HS-5 (cell line): ENCODE results near the gene TTC21A.

Experiments
- DNase-seq: peaks from one replicate; pipeline ENCODE4 v3.0.0-alpha.2; 2012; ENCODE audit warnings: low read depth

Gene TTC21A

GRCh38 chr3:39099738-39100499 is 7.6 kb upstream of the TTC21A start:
- no peak for DNase-seq

GRCh38 chr3:39100500-39100886 is 7.0 kb upstream of the TTC21A start:
- DNase-seq, result no peak

- no peak for DNase-seq
Observed at GRCh38 chr3:39101022-39101689, 6.3 kb upstream of the TTC21A start.

- DNase-seq, result no peak
Observed at GRCh38 chr3:39102504-39103323, 4.8 kb upstream of the TTC21A start.

GRCh38 chr3:39103324-39103693 is 4.2 kb upstream of the TTC21A start:
- DNase-seq, result no peak

- DNase-seq, result no peak
Observed at GRCh38 chr3:39103791-39104552, 3.5 kb upstream of the TTC21A start.

GRCh38 chr3:39104961-39105686 is 2.4 kb upstream of the TTC21A start:
- no peak for DNase-seq

GRCh38 chr3:39105687-39106063 is 1.8 kb upstream of the TTC21A start:
- no peak for DNase-seq

- DNase-seq, result peak; percentile 42
Observed at GRCh38 chr3:39106281-39106811, 1.1 kb upstream of the TTC21A start.

GRCh38 chr3:39106851-39107387 is 561 bp upstream of the TTC21A start:
- DNase-seq, result no peak

GRCh38 chr3:39108200-39108710 is 775 bp downstream of the TTC21A start:
- no peak for DNase-seq

- DNase-seq, result no peak
Observed at GRCh38 chr3:39109086-39109485, 1.6 kb downstream of the TTC21A start.

GRCh38 chr3:39110041-39110639 is 2.7 kb downstream of the TTC21A start:
- no peak for DNase-seq

- no peak for DNase-seq
Observed at GRCh38 chr3:39112113-39112512, 4.6 kb downstream of the TTC21A start.

GRCh38 chr3:39112535-39112934 is 5.1 kb downstream of the TTC21A start:
- no peak for DNase-seq

GRCh38 chr3:39113291-39113690 is 5.8 kb downstream of the TTC21A start:
- no peak for DNase-seq

- no peak for DNase-seq
Observed at GRCh38 chr3:39114456-39114855, 7.0 kb downstream of the TTC21A start.

GRCh38 chr3:39115870-39116269 is 8.4 kb downstream of the TTC21A start:
- no peak for DNase-seq

GRCh38 chr3:39118079-39118478 is 10.6 kb downstream of the TTC21A start:
- no peak for DNase-seq

GRCh38 chr3:39118931-39119660 is 11.6 kb downstream of the TTC21A start:
- no peak for DNase-seq
